RPMI8226 (cell line): Measurements from ENCODE around the gene SERPING1.
A peak's percentile ranks its signal among the peaks of the same experiment; 100 is the strongest.
"Not testable (repeated sequence)": the region's sequence is repeated elsewhere in the genome, so short reads cannot be mapped to it uniquely, and the experiment has no call there.

ENCODE experiments used
- DNase-seq: peaks from one replicate; pipeline ENCODE4 v3.0.0-alpha.2; 2015

SERPING1 gene

DNA sequence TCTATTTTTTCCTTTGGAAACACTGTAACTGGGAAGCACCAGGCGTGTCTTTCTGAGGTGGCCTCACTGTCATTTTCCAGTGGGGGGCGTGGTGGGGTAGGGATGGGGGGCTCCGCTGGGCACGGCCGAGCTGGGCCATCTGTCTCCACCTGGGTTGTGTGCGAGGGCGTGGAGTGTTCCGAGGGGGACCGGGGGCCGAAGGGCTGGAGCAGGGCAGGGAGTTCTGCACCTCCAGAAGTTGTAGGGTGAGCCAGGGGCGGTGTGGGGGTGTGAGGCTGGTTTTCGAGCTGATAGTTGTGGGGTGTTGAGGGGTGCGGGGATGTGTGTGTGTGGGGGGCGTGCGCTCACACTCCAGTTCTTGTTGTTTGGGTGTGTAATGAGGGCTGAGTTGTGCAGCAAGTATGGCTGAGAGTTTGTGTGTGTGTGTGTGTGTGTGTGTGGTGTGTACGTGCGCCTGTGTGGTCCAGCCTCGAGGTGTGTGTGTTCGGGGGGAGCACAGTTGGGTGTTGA lies 41.4 kb downstream of the SERPING1 start:
- no peak for DNase-seq

GRCh38 chr11:57639321-57640067 lies 42.0 kb downstream of the SERPING1 start:
- no peak for DNase-seq

DNA sequence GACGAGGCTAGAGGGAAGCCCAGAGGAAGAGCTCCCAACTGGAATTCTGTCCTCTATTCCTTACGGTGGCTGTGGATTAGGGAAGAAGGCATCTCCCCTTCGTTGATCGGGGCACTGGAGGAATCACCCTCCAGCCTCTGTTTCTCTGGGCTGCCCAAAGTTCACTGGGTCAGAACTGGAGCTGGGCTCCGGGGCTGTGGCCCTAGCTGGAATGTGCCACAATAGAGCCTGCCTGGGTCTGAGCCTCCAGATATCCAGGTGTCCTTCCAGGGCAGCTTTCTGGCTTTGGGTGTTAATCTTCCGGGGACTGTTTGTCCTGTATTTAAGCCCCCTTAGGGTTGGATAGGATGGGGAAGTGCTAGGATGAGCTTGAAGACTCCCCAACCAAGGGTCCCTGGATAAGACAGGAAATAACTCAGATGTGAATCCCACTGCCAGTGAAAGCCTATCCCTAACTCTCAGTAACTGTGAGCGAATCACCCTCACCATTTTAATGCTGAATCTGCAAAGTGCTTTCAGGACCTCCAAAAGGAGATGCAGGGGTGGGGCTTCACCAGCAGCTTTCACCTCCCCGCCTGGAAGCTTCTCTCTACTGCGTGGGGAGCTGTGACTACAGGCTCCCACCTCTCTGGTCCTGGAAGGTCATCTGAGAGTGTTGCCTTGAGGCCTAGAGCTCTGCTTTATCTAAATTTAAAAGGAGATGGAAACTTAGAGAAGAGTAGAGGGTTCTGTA lies 42.7 kb downstream of the SERPING1 start:
- DNase-seq: no peak

DNA sequence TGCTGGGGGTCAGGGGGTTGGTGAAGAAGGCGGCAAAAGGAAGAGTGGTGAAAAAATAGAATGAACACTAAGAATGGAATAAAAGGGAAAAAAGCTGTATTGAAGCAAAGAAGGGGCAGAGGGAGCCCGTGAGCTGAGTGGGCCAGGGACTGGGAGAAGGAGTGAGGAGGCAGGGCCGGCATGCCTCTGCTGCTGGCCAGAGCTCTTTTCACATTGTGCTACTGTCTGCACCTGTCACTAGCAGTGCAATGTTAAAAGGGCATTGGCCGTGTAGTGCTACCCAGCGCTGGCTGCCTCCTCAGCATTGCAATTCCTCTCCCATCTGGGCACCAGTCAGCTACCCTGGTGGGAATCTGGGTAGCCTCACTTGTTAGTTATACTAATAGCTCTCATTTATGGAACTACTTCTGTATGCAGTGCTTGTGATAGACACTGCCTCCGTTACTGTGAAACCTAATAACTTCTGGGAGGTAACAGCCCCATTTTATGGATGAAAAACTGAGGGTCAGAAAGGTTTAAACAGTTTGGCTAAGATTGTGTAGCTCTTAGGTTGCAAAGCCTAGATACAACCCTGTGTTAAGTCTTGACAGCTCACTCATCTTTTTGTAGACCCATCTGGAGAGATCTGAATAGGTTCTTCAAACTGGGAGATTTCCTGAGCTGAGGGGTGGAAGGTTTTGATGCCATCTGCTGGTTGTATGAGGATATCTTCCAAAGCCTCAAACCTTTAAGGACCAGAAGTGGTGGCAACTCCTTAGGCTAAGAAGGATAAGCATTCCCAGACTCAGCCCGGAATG lies 43.7 kb downstream of the SERPING1 start:
- DNase-seq: peak; percentile 83

GRCh38 chr11:57643802-57644201 lies 46.3 kb downstream of the SERPING1 start:
- DNase-seq: no peak

DNA sequence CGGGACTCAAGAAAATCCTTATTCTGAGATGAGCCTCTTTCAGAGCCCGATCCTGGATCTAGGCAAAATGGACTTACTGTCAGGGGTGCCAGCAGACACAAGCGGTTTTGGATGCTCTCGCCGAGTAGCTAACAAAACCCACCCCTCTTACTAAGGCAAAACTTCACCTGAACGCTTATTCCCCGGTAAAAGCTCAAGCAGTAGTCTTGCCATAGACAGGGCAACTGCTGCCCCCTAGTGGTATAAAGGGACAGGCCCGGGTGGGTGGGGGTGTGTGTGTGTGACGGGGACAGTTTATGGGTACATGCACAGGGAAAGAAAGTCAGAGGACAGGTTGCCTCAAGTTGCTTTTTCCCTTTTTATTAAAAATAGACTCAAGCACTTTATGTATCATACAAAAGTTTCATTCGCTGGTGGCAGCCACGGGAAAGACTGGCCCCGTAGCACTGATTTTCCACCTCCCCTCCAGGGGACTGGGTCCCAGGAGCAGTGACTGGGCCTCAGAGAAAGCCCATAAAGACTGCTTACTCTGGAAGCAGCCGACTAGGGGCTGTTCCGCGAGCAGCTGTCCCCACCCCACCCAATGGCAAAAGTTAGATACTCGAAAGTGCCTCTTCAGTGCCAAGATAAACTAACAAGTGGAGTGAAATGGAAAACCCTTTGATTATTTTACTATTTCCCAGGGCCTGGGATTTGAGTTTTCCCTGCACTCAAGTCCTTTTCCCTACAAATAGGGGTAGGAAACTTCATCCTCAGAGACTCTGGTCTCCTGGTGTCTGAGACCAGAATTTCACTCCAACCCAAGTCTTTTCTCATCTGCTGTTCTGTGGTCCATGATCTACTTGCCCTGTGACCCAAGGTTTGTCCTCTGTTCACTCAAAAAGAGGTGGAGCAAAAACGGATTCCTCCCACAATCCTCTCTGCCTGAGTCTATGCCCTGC lies 47.5 kb downstream of the SERPING1 start:
- DNase-seq: peak; percentile 91

- DNase-seq: no peak
These were observed 48.2 kb downstream of the SERPING1 start for GRCh38 chr11:57645689-57646085.

GRCh38 chr11:57646194-57646798 lies 48.8 kb downstream of the SERPING1 start:
- no peak for DNase-seq

GRCh38 chr11:57646799-57647303 lies 49.4 kb downstream of the SERPING1 start:
- no peak for DNase-seq

- DNase-seq: no peak
These were observed 49.9 kb downstream of the SERPING1 start for GRCh38 chr11:57647372-57647771.

GRCh38 chr11:57647960-57648800 lies 50.7 kb downstream of the SERPING1 start:
- peak; percentile 65 for DNase-seq

- DNase-seq: peak; percentile 44
These were observed 51.6 kb downstream of the SERPING1 start for GRCh38 chr11:57648801-57649735.

- DNase-seq: peak; percentile 40
These were observed 52.6 kb downstream of the SERPING1 start, which contains the start of gene YPEL4 for GRCh38 chr11:57649826-57650738. YPEL4 (minus strand) TSS chr11:57649912; CDS start chr11:57647107, 2,805 bp downstream.

GRCh38 chr11:57650739-57651090 lies 53.2 kb downstream of the SERPING1 start:
- DNase-seq: no peak

DNA sequence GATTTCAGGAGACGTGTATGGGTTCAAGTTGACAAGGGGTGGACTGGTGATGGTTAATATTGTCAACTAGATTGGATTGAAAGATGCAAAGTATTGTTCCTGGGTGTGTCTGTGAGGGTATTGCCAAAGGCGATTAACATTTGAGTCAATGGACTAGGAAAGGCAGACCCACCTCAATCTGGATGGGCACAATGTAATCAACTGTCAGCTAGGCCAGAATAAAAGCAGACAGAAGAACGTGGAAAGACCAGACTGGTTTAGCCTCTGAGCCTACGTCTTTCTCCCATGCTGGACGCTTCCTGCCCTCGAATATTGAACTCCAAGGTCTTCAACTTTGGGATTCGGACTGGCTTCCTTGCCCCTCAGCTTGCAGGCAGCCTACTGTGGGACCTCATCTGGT lies 53.9 kb downstream of the SERPING1 start:
- no peak for DNase-seq

- DNase-seq: not testable (repeated sequence)
These were observed 54.7 kb downstream of the SERPING1 start for GRCh38 chr11:57652230-57652629.

GRCh38 chr11:57652662-57653061 lies 55.2 kb downstream of the SERPING1 start:
- DNase-seq: no peak

GRCh38 chr11:57653163-57653562 lies 55.7 kb downstream of the SERPING1 start:
- no peak for DNase-seq
